Left hindlimb (tissue), 1 donor: Measurements from ENCODE around the gene ROCK1.

Experiments used
- DNase-seq: peaks from one replicate; pipeline ENCODE4 v3.0.0-alpha.2; 2018

ROCK1 gene

DNA sequence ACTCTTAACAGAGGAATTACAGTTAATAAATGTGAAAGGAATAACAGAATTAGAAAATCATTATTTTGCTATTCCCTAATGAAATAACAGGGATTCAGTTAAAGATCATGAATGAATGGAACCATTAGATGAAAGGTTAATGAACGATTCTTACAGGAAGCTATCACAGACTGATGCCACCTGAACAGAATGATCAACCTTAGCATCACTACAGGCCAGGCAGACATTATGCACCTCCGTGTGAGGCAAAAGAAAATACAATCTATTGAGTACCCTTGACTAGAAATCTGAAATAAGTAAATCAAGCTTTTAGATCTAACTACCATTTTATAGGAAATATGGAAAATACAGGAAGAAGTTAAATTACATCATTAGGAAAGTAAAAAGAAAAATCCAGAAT, 10.4 kb downstream of the ROCK1 start:
- no peak for DNase-seq

DNA sequence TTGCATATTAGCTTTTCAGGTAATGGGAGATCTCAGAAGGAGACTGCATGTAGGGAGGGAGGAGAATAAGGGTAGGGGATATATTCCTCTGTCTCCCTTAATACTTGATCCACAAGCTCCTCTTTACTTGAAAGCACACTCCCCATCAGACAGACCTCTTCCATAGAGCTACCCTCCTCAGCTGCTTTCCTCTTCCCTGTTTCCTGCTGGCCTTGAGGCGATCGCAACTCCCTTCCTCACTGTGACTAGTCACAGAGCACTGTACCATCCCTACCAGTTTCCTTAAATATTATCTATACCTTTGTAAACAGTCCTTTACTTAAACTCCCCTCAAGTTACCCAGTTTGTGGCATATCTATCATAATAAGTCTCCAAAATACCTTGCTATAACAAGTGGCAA, 10.9 kb downstream of the ROCK1 start:
- no peak for DNase-seq

DNA sequence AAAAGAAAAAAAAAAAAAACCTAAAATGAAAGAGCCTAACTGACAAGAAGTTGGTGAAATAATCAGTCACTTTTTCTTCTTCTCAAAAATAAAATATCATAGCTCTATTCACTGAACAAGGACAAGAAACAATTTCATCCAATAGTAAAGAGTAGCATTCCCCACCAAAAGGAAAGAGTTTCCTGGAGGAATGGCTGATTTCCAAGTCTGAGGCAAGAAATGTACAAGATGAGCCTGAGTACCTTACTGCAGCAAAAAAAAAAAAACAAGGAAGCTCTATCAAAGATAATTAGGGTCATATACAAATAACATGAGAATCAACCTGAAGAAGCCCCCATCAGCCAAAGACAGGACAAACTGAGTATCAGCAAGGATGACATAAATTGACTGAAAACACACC, 11.5 kb downstream of the ROCK1 start:
- no peak for DNase-seq

DNA sequence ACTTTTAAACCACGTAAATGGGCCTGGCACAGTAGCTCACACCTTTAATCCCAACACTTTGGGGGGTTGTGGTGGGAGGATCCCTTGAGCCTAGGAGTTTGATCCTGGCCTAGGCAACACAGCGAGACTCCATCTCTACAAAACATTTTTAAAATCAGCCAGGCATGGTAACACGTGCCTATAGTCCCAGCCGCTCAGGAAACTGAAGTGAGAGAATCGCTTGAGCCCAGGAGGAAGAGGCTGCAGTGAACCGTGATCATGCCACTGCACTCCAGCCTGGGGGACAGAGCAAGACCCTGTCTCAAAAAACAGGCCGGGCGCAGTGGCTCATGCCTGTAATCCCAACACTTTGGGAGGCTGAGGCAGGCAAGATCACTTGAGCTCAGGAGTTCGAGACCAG, 12.2 kb downstream of the ROCK1 start:
- no peak for DNase-seq

DNA sequence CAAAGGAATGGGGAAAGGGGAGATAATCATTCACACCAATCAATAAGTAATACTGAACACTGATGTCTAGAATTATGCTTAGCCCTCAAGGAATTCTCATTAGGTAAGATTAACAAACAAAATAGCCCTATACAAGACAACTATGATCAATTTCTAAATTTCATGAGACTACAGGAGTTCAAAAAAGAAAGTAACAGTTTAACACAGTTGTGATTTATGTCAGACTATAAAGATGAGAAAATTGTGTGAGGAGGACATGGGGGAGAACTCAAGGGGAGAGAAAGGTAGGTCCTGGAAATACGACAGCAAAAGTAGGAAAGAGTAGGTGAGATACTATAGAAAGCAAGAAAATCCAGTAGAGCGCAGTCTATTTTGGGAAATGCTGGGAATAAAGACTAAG, 14.9 kb downstream of the ROCK1 start:
- no peak for DNase-seq

DNA sequence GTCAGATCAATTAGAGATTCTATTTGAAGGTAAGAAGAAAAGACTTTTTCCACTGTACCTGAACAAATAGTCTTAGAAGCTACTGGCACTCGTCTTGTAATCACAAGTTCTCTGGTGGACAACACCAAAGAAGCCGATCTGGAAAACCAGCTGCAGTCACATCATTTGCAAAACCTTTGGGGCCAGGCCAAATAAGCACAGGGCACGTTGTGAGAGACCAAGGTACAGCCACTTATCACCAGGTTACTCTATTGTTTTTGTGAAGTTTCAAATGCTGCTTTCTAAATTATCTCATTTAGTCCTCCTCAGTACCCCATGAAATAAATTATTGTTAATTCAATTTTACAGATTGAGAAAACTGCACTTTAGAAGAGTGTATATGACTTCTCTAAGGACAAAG, 18.5 kb downstream of the ROCK1 start:
- DNase-seq, result no peak

DNA sequence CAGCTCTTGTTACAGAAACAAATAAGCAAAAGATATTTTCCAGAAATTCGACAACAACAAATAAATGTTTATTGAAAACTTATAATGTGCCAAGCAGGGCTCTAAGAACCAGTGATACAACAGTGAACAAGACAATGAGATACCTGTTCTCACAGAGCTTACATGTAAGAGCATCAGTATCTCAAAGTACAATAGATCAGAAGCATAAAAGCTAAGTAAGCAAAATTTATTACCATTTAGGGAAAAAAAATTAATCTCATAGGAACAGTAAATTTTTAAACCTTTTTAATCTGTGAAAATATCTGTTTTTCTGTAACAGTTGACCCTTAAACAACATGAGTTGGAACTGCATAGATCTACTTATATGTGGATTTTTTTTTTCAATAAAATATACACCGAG, 20.9 kb downstream of the ROCK1 start:
- no peak for DNase-seq

DNA sequence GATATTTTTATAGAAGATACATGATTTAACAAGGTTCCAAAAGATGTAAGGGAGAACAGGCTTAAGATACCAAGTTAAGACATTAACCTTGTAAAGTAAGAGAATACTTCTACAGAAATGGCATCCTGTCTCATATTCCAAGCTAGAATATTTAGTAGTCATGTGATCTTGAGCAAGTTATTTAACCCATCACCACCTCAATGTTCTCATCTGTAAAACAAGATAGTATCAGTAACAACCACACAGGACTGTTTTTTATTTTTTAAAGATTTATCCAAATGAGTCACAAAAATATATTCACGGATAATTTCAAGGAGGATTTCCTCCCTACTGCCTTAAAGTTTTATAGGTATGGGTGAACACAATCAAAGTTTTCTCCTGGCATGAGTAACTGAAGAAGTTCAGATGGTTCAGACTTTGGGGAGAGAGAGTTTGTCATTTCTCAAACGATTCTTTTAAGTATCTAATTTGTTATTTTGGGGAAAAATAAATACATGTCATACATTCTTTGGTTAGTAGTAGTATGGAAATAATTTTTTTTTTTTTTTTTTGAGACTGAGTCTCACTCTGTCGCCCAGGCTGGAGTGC, 25.9 kb downstream of the ROCK1 start:
- DNase-seq, result no peak

DNA sequence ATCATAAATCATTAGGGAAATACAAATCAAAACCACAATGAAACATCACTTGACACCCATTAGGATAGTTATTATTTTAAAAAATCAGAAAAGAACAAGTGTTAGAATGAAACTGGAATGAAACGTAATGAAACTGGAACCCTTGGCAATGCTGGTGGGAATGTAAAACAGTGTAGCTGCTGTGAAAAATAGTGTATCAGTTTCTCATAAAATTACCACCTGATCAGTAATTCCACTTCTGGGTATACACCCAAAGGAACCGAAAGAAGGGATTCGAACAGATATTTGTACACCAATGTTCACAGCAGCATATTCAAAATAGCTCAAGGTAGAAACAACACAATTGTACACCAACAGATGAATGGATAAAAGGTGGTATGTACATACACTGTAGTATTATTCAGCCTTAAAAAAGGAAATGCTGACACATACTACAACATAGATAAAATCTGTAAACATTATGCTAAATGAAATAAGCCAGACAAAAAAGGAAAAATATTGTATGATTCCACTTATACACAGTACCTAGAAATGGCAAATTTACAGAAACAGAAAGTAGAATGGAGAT, 27.0 kb downstream of the ROCK1 start:
- DNase-seq, result no peak

DNA sequence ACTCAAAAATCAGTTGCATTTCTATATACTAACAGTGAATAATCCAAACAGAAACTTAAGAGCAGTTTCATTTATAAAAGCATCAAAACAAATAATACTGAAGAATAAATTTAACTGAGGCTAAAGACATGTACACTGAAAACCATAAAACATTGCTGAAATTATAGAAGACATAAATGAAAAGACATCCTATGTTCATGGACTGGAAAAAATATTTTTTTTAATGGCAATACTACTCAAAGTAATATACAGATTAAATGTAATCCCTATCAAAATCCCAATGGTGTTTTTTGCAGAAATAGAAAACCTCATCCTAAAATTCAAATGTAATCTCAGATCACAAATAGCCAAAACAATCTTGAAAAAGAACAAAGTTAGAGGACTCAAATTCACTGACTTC, 28.6 kb downstream of the ROCK1 start:
- no peak for DNase-seq

DNA sequence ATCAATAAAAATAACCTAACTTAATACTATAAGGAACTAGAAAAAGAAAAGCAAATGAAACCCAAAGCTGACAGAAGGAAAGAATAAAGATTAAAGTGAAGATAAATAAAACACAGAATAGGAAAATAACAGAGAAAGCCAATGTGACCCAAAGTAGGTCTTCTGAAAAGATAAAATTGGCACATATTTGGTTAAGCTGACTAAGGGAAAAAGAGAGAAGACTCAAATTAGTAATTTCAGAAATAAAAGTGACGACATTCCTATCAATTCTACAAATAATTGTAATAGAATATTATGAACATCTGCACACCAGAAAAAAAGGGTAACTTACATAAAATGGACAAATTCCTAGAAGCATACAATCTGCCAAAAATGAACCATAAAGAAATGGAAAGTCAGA, 30.2 kb downstream of the ROCK1 start:
- no peak for DNase-seq

DNA sequence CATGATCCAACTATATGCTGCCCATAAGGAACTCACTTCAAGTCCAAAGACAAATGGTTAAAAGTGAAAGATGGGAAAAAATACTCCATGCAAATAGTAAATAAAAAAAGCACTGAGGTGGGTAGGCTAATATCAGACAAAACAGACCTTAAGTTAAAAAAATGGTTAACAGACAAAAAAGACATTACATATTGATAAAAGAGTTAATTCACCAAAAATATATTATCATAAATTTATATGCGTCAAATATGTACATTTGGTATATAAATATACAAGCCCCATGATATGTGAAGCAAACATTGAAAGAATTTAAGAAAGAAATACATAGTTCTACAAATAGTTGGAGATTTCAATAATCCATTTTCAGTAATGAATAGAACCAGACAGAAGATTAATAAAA, 31.0 kb downstream of the ROCK1 start:
- no peak for DNase-seq

DNA sequence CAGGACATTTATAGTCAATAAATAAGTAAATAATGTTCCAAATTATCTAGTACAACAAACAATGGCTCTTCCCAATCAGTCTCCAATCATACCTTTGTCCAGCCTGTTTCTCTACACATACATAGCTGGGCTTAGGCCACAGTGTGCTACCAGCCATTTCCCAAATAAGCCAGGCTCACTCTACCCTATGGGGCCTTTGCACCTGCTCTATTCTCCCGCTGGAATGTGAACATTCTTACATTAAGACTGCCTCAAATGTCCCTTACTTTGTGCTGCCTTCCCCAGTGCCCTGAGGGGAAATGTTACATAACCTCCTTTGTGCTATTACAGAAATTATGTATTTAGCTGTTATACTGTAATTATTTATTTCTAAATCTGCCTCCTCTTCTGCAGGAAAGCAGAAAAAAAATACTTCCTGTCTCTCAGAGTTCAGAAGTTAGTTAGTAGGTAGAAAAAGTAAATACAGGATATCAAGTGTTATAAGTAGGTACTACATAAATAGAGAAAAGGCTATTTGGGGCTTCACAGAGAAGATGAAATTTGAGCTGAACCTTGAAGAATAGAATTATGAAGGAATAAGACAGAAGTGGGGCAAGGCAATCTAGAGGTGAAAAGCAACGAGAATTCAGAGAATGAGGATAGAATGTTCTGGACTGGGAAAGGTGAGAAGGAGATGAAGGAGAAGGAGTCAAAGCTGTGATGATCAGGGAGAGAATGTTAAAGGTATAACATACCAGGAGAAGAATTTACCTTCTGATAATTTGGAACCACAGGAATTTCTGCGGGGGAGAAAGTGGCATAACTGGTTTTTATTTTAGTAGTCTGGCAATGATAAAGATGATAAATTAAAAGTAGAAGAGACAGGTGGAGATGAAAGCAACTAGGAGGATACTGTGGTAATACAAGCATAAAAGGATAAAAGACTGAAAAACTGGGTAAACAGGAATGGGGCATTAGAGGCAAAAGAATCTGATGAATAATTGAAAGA, 37.0 kb downstream of the ROCK1 start:
- DNase-seq, result no peak

DNA sequence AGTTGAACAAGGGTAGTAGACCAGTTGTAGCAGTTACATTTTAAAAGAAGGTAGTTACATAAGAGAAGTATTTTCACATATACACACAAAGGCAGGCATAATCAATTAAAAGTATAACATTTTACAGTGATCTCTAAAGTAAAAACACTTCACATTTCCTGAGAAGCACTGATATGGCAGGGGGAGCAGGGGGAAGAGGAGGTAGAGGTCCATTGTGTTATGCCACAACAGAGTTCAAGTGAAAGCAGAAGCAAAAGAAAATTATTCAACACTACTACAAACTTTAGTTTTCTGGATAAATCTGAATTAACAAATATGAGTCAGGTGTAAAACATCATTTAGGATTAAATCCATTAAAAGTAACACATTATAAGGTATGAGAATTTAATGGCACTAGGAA, 38.4 kb downstream of the ROCK1 start:
- no peak for DNase-seq

DNA sequence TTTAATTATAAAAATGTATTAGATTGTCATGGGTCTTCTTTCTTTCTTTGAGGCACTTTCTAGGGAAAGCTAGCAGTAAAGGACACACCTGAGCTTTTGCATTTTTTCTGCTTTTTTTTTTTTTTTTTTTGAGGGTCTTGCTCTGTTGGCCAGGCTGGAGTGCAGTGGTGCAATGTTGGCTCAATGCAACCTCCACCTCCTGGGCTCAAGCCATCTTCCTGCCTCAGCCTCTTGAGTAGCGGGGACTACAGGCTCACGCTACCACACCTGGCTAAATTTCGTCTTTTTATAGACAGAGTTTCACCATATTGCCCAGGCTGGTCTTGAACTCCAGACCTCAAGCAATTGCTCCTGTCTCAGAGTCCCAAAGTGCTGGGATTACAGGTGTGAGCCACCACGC, 40.5 kb downstream of the ROCK1 start:
- no peak for DNase-seq

DNA sequence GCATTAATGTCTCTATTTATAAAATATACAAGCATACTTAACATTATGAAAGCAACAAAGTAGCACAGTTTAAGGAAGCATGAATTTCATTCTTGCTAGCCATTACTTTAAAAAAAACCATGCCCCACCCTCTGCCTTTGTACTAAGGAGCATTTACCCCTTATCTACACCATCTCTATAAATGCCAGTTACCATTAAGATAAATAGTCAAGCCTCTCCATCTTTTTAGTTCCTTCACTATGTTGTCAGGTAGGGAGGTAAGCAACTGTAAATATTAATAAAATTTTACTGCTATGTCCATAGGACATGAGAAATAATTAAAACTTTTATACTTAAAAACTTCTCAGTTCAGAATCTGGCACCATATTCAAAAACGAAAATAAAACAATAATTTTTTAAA, 42.1 kb downstream of the ROCK1 start:
- DNase-seq, result no peak

DNA sequence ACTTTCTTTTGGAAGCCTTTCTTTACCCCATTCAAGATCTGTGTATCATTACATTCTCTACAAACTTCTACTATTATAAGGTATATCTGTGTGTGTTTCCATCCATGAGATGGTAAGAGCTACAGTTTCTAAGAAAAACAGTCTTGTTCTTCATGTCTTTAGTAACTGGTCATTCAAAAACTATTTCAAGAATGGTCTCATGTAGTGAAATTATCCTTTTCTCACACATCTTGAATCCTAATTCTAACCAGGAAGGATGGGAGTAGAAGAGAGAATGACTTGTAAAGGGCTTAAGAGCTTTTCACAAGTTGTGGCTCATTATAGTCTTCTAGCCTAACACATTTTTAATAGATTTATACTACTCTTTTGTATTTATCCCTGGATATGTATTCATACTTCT, 47.3 kb downstream of the ROCK1 start:
- DNase-seq, result no peak

DNA sequence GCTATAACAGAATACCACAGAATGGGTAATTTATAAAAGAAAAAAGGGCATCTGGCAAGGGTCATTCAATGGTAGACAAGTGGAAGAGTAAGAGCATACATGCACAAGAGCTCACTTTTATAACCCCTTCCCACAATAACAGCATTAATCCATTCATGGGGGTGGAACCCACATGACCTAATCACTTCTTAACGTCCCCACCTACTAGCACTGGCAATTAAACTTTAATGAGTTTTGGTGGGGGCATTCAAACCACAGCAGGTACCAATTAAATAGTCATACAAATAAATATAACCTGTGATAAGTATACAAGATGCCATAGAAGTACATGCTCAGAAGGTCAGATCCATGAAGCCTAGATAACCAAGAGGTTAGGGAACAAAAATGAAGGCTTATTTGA, 48.6 kb downstream of the ROCK1 start:
- DNase-seq, result no peak

DNA sequence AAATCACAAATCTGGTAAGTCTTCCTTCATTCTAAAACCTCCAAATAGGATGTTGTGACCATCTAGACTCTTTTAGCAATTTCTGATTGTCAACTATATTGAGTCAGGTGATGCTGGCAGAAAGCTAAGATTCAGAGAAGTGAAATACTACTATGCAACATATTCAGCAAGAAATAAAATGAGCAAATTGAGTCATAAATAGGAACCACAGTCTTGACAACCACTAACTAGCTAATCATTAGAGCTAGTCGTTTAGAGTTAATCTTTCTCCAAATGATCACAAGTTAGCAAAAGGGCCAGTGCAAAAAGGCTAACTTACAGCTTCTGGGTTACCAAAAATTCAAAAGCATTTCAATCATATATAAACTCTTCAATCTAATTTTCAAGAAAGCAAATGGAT, 54.5 kb downstream of the ROCK1 start:
- DNase-seq, result no peak

DNA sequence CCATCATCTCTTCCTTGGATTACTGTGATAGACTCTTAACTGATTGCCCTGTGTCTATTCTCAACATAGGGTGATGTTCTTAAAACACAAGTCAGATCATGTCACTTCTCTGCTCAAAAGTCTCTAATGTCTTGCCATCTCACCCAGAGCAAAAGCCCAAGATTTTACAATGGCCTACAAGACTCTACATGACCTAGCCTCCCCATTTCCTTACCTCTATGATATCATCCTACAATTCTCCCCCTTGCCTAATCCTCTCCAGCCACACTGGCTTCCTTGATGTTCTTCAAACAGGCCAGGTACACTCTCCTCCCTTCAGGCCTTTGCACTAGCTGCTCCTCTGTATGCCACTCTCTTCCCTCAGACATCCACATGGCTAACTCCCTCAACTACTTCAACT, 55.1 kb downstream of the ROCK1 start:
- DNase-seq, result no peak

DNA sequence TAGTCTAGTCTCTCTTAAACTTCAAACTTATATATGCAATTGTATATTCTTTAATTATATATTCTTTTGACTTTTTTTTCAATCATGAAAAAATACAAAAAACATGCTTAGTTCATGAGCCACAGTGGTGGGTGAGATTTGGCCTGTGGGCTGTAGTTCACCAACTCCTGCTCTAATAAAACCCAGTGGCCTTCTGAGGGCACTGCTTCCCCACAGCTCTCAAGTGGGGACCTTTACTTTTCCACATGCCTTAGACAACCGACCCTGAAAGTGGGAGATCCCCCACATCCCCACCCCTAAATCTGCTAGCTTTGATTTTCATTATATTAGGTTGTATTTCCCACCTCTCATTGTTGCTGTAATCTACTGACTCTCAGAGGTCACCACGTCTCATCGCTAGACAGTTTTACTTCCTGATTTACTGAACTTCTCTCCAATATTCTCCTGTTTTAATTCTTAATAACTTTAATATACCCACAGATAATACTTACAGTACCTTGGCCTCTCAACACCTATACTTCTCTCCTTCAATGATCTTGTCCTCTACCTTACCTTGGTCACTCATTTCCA, 57.3 kb downstream of the ROCK1 start:
- DNase-seq, result no peak

DNA sequence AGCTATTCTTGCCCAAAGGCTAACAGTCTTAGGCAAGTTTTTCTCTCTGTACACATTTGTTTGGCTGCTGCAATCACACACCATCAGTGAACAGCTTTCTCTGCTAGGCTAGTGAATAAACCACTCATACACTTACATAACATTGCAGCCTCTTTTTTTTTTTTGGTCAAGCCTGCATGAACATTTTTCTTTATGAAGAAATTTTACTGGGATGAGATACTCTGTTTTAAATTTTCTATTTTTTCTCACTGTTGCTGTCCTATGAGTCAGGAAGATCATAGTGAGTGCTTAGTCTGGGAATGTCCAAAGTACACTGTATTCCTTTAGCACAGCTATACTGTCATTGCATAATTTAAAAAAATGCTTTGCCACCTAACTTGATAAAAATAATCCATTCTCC, 58.5 kb downstream of the ROCK1 start:
- no peak for DNase-seq

DNA sequence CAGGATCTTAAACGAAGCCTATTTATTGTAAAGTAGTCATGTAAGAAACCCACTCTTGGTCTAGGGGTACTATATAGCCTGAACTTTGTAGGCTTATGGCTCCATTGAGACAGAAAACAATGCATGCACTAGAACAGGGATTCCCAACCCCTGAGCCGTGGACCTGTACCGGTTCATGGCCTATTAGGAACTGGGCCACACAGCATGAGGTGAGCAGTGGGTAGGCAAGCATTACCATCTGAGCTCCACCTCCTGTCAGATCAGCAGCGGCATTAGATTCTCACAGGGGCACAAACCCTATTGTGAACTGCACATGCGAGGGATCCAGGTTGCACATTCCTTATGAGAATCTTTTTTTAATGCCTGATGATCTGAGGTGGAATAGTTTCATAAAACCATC, 59.2 kb downstream of the ROCK1 start:
- no peak for DNase-seq

DNA sequence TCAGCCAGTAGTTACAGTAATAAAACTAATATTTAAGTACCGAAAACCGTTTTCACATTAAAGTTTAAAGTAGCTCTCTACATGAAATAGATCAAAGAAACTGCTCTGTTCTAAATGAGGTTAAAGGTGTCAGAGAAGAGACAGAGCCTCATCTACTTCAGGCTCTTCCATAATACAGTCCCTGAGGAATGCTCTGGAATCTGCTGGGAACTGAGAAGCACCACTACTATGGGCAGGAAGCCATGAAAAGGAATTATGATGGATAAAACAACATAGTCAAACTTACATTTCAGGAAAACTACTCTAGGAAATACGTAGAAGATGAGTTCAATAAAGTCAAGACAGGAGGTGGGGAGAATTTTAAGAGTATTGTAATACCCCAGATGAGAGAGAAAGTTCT, 60.0 kb downstream of the ROCK1 start:
- DNase-seq, result no peak
